DMS 273 treated with DMSO at 0.1 percent for 48 hours (cell line): ENCODE measurements around the gene HS3ST1.
A peak's percentile ranks its signal among the peaks of the same experiment; 100 is the strongest.

Source experiments
- DNase-seq: peaks from one replicate; lab custom pipeline; 2025; lab: John Stamatoyannopoulos, UW

HS3ST1 gene

GRCh38 chr4:11431111-11431510, 2.4 kb upstream of the HS3ST1 start:
- DNase-seq, result no peak

GRCh38 chr4:11430536-11430935, 1.8 kb upstream of the HS3ST1 start:
- DNase-seq, result no peak

GRCh38 chr4:11429699-11430045, 978 bp upstream of the HS3ST1 start:
- DNase-seq, result no peak

GRCh38 chr4:11428899-11429698, 405 bp upstream of the HS3ST1 start:
- DNase-seq, result peak; percentile 39

GRCh38 chr4:11427121-11427996, 1.3 kb downstream of the HS3ST1 start:
- no peak for DNase-seq

- DNase-seq, result no peak
Observed at GRCh38 chr4:11426731-11427120, 2.0 kb downstream of the HS3ST1 start.

- DNase-seq, result no peak
Observed at GRCh38 chr4:11426003-11426402, 2.7 kb downstream of the HS3ST1 start.

- DNase-seq, result no peak
Observed at GRCh38 chr4:11424856-11425255, 3.8 kb downstream of the HS3ST1 start.

- peak; percentile 39 for DNase-seq
Observed at GRCh38 chr4:11424000-11424399, 4.7 kb downstream of the HS3ST1 start.

GRCh38 chr4:11423465-11423864, 5.2 kb downstream of the HS3ST1 start:
- no peak for DNase-seq

- no peak for DNase-seq
Observed at GRCh38 chr4:11421116-11421515, 7.6 kb downstream of the HS3ST1 start.

GRCh38 chr4:11420327-11420726, 8.4 kb downstream of the HS3ST1 start:
- no peak for DNase-seq

GRCh38 chr4:11418610-11419009, 10.1 kb downstream of the HS3ST1 start:
- no peak for DNase-seq

- no peak for DNase-seq
Observed at GRCh38 chr4:11416767-11417113, 12.0 kb downstream of the HS3ST1 start.

- no peak for DNase-seq
Observed at GRCh38 chr4:11416071-11416766, 12.5 kb downstream of the HS3ST1 start.

- no peak for DNase-seq
Observed at GRCh38 chr4:11415409-11416070, 13.2 kb downstream of the HS3ST1 start.

GRCh38 chr4:11412211-11412610, 16.5 kb downstream of the HS3ST1 start:
- no peak for DNase-seq

- DNase-seq, result no peak
Observed at GRCh38 chr4:11409632-11410031, 19.1 kb downstream of the HS3ST1 start.

GRCh38 chr4:11408233-11408967, 20.3 kb downstream of the HS3ST1 start:
- no peak for DNase-seq

GRCh38 chr4:11407551-11407950, 21.1 kb downstream of the HS3ST1 start:
- no peak for DNase-seq

GRCh38 chr4:11404431-11404830, 24.3 kb downstream of the HS3ST1 start:
- DNase-seq, result no peak

- DNase-seq, result no peak
Observed at GRCh38 chr4:11402192-11402591, 26.5 kb downstream of the HS3ST1 start.
